SK-N-SH treated with all-trans-retinoic acid at 6 μM for 48 hours (cell line): ENCODE measurements around the gene TRIM65.
A peak's percentile ranks its signal among the peaks of the same experiment; 100 is the strongest.
"Not testable (repeated sequence)": the region's sequence is repeated elsewhere in the genome, so short reads cannot be mapped to it uniquely, and the experiment has no call there.

Source experiments
- ATAC-seq: fragments of 200-7000 bp; cut with Tn5 transposase; 3 replicates; pipeline ENCODE4 v1.9.1; 2020; ENCODE audit warnings: mild to moderate bottlenecking, moderate library complexity
- ARNTL ChIP-seq: fragments of 450-650 bp; formaldehyde crosslinking; IDR thresholded peaks from 2 replicates; pipeline ENCODE4 v1.5.0; 2020; ENCODE audit warnings: low read depth, mild to moderate bottlenecking, moderate library complexity, borderline replicate concordance
- BACH2 ChIP-seq: fragments of 250-450 bp; sonication (Bioruptor Pico); IDR thresholded peaks from 2 replicates; pipeline ENCODE4 v1.9.0; 2021; ENCODE audit warnings: mild to moderate bottlenecking, borderline replicate concordance
- CSDC2 ChIP-seq: fragments of 250-450 bp; sonication (Bioruptor Pico); IDR thresholded peaks from 2 replicates; pipeline ENCODE4 v1.5.0; 2020; ENCODE audit warnings: mild to moderate bottlenecking, moderate library complexity
- CSRNP3 ChIP-seq: fragments of 250-450 bp; sonication (Bioruptor Pico); IDR thresholded peaks from 2 replicates; pipeline ENCODE4 v1.5.1; 2021; ENCODE audit warnings: mild to moderate bottlenecking, moderate library complexity
- ESRRG ChIP-seq: fragments of 250-450 bp; sonication (Bioruptor Pico); IDR thresholded peaks from 2 replicates; pipeline ENCODE4 v1.6.1; 2021; ENCODE audit warnings: mild to moderate bottlenecking
- ISL1 ChIP-seq: fragments of 250-450 bp; sonication (Bioruptor Pico); IDR thresholded peaks from 2 replicates; pipeline ENCODE4 v2.1.2; 2022; ENCODE audit warnings: mild to moderate bottlenecking, moderate library complexity
- OSR1 ChIP-seq: fragments of 250-450 bp; sonication (Bioruptor Pico); IDR thresholded peaks from 2 replicates; pipeline ENCODE4 v1.8.0; 2022; ENCODE audit warnings: moderate library complexity, mild to moderate bottlenecking, inconsistent platforms
- PPARA ChIP-seq: fragments of 250-450 bp; sonication (Bioruptor Pico); IDR thresholded peaks from 2 replicates; pipeline ENCODE4 v1.5.0; 2020; ENCODE audit warnings: mild to moderate bottlenecking, borderline replicate concordance
- RARB ChIP-seq: fragments of 250-450 bp; sonication (Bioruptor Pico); IDR thresholded peaks from 2 replicates; pipeline ENCODE4 v1.8.0; 2021; ENCODE audit warnings: mild to moderate bottlenecking, moderate library complexity
- SNAI2 ChIP-seq: fragments of 250-450 bp; sonication (Bioruptor Pico); IDR thresholded peaks from 2 replicates; pipeline ENCODE4 v1.5.0; 2020; ENCODE audit warnings: mild to moderate bottlenecking, moderate library complexity
- TCF4 ChIP-seq: fragments of 250-450 bp; sonication (Bioruptor Pico); IDR thresholded peaks from 2 replicates; pipeline ENCODE4 v1.8.0; 2021; ENCODE audit warnings: mild to moderate bottlenecking, moderate library complexity, borderline replicate concordance
- TOX ChIP-seq: fragments of 250-450 bp; sonication (Bioruptor Pico); IDR thresholded peaks from 2 replicates; pipeline ENCODE4 v1.8.0; 2021; ENCODE audit warnings: mild to moderate bottlenecking, moderate library complexity, borderline replicate concordance
- ZC3H10 ChIP-seq: fragments of 250-450 bp; sonication (Bioruptor Pico); IDR thresholded peaks from 2 replicates; pipeline ENCODE4 v1.5.1; 2021; ENCODE audit warnings: mild to moderate bottlenecking, moderate library complexity
- ZFP3 ChIP-seq: fragments of 250-450 bp; sonication (Bioruptor Pico); IDR thresholded peaks from 2 replicates; pipeline ENCODE4 v1.5.0; 2020; ENCODE audit warnings: mild to moderate bottlenecking, moderate library complexity
- ZNF565 ChIP-seq: fragments of 450-650 bp; formaldehyde crosslinking; conservative IDR thresholded peaks from 2 replicates; pipeline ENCODE4 v1.5.0; 2020; ENCODE audit warnings: low read depth, mild to moderate bottlenecking, moderate library complexity
- ZNF70 ChIP-seq: fragments of 450-650 bp; formaldehyde crosslinking; IDR thresholded peaks from 2 replicates; pipeline ENCODE4 v1.5.0; 2020; ENCODE audit warnings: mild to moderate bottlenecking, moderate library complexity
- ZNF8 ChIP-seq: fragments of 450-650 bp; formaldehyde crosslinking; IDR thresholded peaks from 2 replicates; pipeline ENCODE4 v1.5.0; 2020; ENCODE audit warnings: mild to moderate bottlenecking, moderate library complexity
- TF ChIP-seq, protein P1 (sequence below): fragments of 250-450 bp; sonication (Bioruptor Pico); IDR thresholded peaks from 2 replicates; pipeline ENCODE4 v1.8.0; 2021; ENCODE audit warnings: low read depth, mild to moderate bottlenecking, moderate library complexity, borderline replicate concordance
- TF ChIP-seq, protein P2 (sequence below): fragments of 250-450 bp; sonication (Bioruptor Pico); IDR thresholded peaks from 2 replicates; pipeline ENCODE4 v1.8.0; 2020; ENCODE audit warnings: mild to moderate bottlenecking, moderate library complexity, borderline replicate concordance
- TF ChIP-seq, protein P3 (sequence below): fragments of 250-450 bp; sonication (Bioruptor Pico); IDR thresholded peaks from 2 replicates; pipeline ENCODE4 v1.5.1; 2020; ENCODE audit warnings: low read depth, mild to moderate bottlenecking, moderate library complexity

TRIM65 gene

GRCh38 chr17:75873587-75874322 lies 23.0 kb downstream of the TRIM65 start:
- TF ChIP-seq RARB (no peak), CSRNP3 (CRISPR knock-in tag) (no peak), PPARA (CRISPR knock-in tag) (no peak), ZFP3 (CRISPR knock-in tag) (no peak), BACH2 (no peak), TCF4 (CRISPR knock-in tag) (no peak), ZNF565 (CRISPR knock-in tag) (no peak), TOX (no peak), ESRRG (CRISPR knock-in tag) (no peak), SNAI2 (no peak), CSDC2 (no peak), ISL1 (no peak), ARNTL (CRISPR knock-in tag) (no peak), OSR1 (CRISPR knock-in tag) (no peak), ZNF8 (CRISPR knock-in tag) (no peak), ZNF70 (CRISPR knock-in tag) (no peak), ZC3H10 (CRISPR knock-in tag) (no peak)
- TF ChIP-seq, protein P1, sequence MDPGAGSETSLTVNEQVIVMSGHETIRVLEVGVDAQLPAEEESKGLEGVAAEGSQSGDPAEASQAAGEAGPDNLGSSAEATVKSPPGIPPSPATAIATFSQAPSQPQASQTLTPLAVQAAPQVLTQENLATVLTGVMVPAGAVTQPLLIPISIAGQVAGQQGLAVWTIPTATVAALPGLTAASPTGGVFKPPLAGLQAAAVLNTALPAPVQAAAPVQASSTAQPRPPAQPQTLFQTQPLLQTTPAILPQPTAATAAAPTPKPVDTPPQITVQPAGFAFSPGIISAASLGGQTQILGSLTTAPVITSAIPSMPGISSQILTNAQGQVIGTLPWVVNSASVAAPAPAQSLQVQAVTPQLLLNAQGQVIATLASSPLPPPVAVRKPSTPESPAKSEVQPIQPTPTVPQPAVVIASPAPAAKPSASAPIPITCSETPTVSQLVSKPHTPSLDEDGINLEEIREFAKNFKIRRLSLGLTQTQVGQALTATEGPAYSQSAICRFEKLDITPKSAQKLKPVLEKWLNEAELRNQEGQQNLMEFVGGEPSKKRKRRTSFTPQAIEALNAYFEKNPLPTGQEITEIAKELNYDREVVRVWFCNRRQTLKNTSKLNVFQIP (CRISPR knock-in tag) = no peak
- no peak for ATAC-seq

GRCh38 chr17:75872434-75873351 lies 24.1 kb downstream of the TRIM65 start:
- ATAC-seq = peak; percentile 49
- no peak for TF ChIP-seq ZNF70 (CRISPR knock-in tag)
- TF ChIP-seq CSRNP3 (CRISPR knock-in tag) = no peak
- TF ChIP-seq, protein P2, sequence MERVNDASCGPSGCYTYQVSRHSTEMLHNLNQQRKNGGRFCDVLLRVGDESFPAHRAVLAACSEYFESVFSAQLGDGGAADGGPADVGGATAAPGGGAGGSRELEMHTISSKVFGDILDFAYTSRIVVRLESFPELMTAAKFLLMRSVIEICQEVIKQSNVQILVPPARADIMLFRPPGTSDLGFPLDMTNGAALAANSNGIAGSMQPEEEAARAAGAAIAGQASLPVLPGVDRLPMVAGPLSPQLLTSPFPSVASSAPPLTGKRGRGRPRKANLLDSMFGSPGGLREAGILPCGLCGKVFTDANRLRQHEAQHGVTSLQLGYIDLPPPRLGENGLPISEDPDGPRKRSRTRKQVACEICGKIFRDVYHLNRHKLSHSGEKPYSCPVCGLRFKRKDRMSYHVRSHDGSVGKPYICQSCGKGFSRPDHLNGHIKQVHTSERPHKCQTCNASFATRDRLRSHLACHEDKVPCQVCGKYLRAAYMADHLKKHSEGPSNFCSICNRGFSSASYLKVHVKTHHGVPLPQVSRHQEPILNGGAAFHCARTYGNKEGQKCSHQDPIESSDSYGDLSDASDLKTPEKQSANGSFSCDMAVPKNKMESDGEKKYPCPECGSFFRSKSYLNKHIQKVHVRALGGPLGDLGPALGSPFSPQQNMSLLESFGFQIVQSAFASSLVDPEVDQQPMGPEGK (CRISPR knock-in tag) = no peak
- TF ChIP-seq ZNF565 (CRISPR knock-in tag) = no peak
- no peak for TF ChIP-seq ZFP3 (CRISPR knock-in tag)
- TF ChIP-seq RARB = no peak
- no peak for TF ChIP-seq ZNF8 (CRISPR knock-in tag)
- TF ChIP-seq, protein P3, sequence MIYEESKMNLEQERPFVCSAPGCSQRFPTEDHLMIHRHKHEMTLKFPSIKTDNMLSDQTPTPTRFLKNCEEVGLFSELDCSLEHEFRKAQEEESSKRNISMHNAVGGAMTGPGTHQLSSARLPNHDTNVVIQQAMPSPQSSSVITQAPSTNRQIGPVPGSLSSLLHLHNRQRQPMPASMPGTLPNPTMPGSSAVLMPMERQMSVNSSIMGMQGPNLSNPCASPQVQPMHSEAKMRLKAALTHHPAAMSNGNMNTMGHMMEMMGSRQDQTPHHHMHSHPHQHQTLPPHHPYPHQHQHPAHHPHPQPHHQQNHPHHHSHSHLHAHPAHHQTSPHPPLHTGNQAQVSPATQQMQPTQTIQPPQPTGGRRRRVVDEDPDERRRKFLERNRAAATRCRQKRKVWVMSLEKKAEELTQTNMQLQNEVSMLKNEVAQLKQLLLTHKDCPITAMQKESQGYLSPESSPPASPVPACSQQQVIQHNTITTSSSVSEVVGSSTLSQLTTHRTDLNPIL = no peak
- no peak for TF ChIP-seq BACH2
- no peak for TF ChIP-seq OSR1 (CRISPR knock-in tag)
- TF ChIP-seq TCF4 (CRISPR knock-in tag) = no peak
- no peak for TF ChIP-seq TOX
- TF ChIP-seq PPARA (CRISPR knock-in tag) = no peak
- TF ChIP-seq, all 23 proteins: peak for 0

GRCh38 chr17:75870228-75870627 lies 26.5 kb downstream of the TRIM65 start:
- not testable (repeated sequence) for ATAC-seq
